ENCODE data around the gene TEC. TPM values are rescaled to one million over a fixed set of nuclear protein-coding genes. Genes with fewer than 3 reads are reported as not detected.

The TEC gene
- total and polyA plus RNA-seq, 10 donors = 1.9 to 15.3 (median 7.2) TPM

- intact Hi-C loops (cut with DNase I; ENCODE audit: low total_unique reads) = no loop called here
Measured at GRCh38 chr4:48149827-48150370, 119.7 kb downstream of the TEC start.

GRCh38 chr4:48147621-48148020, 122.0 kb downstream of the TEC start:
- intact Hi-C loops (cut with DNase I; ENCODE audit: low total_unique reads) = no loop called here
- WGBS, 5 donors = 95 to 98% (median 96%) methylated on average over 1 of the region's 1 CpG

More at GRCh38 chr4:48149827-48150370, 119.7 kb downstream of the TEC start:
- TF ChIP-seq POLR2A (IDR thresholded peaks at IDR 0.05) = no peak
- no peak for TF ChIP-seq POLR2AphosphoS5 (IDR thresholded peaks at IDR 0.05)
- TF ChIP-seq CTCF (IDR thresholded peaks at IDR 0.05 in 8 of 11, conservative IDR thresholded peaks at IDR 0.05 in 3 of 11) = no peak
- H3K27me3 ChIP-seq (replicated peaks in 1 of 7) = no peaks in the 10 kb centered on the region
- no peak overlapping the region for H3K27ac ChIP-seq
- DNase-seq = no peak
- H3K9me3 ChIP-seq = peaks cover 5 to 20% (median 17%) of the 10 kb centered on the region in 8 donors
- H3K4me1 ChIP-seq = no peaks in the 10 kb centered on the region
- 86 to 97% (median 87%) methylated on average over 3 of the region's 3 CpGs for WGBS, 5 donors
- H3K4me3 ChIP-seq = no peak overlapping the region
- peaks cover 0 to 71% (median 7%) of the 10 kb centered on the region in 6 donors for H3K36me3 ChIP-seq

GRCh38 chr4:48141048-48141447, 128.6 kb downstream of the TEC start:
- no peaks in the 10 kb centered on the region for H3K9me3 ChIP-seq
- peaks cover 0 to 53% (median 23%) of the 10 kb centered on the region in 6 donors for H3K4me1 ChIP-seq
- peaks cover 0 to 68% (median 5%) of the 10 kb centered on the region in 6 donors for H3K36me3 ChIP-seq
- H3K27ac ChIP-seq = no peak overlapping the region
- WGBS, 5 donors = 56 to 62% (median 61%) methylated on average over 2 of the region's 2 CpGs
- no peak for DNase-seq
- no peaks in the 10 kb centered on the region for H3K27me3 ChIP-seq (replicated peaks in 1 of 7)
- TF ChIP-seq POLR2A (IDR thresholded peaks at IDR 0.05) = no peak
- peak in 10 of 11 experiments; percentile 16 to 64 (median 58) for TF ChIP-seq CTCF (IDR thresholded peaks at IDR 0.05 in 8 of 11, conservative IDR thresholded peaks at IDR 0.05 in 3 of 11)
- TF ChIP-seq POLR2AphosphoS5 (IDR thresholded peaks at IDR 0.05) = no peak
- no peak overlapping the region for H3K4me3 ChIP-seq
- intact Hi-C loops (cut with DNase I; ENCODE audit: low total_unique reads) = no loop called here

More at GRCh38 chr4:48147621-48148020, 122.0 kb downstream of the TEC start:
- Histone ChIP-seq H3K36me3 (peaks cover 0 to 65% (median 0%) of the 10 kb centered on the region in 6 donors), H3K4me3 (no peak overlapping the region), H3K27me3 (replicated peaks in 1 of 7) (no peaks in the 10 kb centered on the region), H3K9me3 (no peaks in the 10 kb centered on the region), H3K27ac (no peak overlapping the region), H3K4me1 (no peaks in the 10 kb centered on the region)
- DNase-seq = no peak
- TF ChIP-seq CTCF (IDR thresholded peaks at IDR 0.05 in 8 of 11, conservative IDR thresholded peaks at IDR 0.05 in 3 of 11) (no peak), POLR2AphosphoS5 (IDR thresholded peaks at IDR 0.05) (no peak), POLR2A (IDR thresholded peaks at IDR 0.05) (no peak)

DNA sequence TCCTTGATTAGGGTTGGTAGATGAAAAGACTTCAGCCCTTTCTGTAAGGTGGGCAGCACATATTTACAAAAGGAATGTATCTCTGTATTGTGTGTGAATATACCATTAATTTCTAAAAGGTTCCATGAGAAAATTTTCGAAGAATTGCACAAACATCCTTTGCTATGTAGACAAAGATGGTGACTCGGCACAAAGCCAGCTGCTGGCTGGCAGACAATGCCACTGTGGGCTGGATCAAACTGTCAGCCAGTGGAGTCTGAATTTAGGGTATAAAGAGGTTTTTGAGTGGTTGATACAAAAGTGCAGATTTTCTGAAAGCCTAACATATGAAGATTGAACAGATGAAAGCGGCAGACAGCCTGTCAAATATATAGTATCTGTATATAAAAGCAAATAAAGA, 129.9 kb downstream of the TEC start:
- no peak for DNase-seq
- no peak for TF ChIP-seq CTCF (IDR thresholded peaks at IDR 0.05 in 8 of 11, conservative IDR thresholded peaks at IDR 0.05 in 3 of 11)
- TF ChIP-seq POLR2A (IDR thresholded peaks at IDR 0.05) = no peak
- TF ChIP-seq POLR2AphosphoS5 (IDR thresholded peaks at IDR 0.05) = no peak
- H3K4me3 ChIP-seq = no peak overlapping the region
- H3K9me3 ChIP-seq = no peaks in the 10 kb centered on the region
- intact Hi-C loops (cut with DNase I; ENCODE audit: low total_unique reads) = no loop called here
- H3K36me3 ChIP-seq = peaks cover 0 to 68% (median 10%) of the 10 kb centered on the region in 6 donors
- WGBS, 5 donors = 55 to 73% (median 61%) methylated on average over 3 of the region's 3 CpGs
- peaks cover 0 to 66% (median 24%) of the 10 kb centered on the region in 6 donors for H3K4me1 ChIP-seq
- no peaks in the 10 kb centered on the region for H3K27me3 ChIP-seq (replicated peaks in 1 of 7)
- H3K27ac ChIP-seq = peak overlapping the region in 7 of 8 donors; percentile 6 to 85 (median 52)

All from spleen (tissue), 11 donors.